ENCODE data around the gene FNIP2.
"Not testable (repeated sequence)": the region's sequence is repeated elsewhere in the genome, so short reads cannot be mapped to it uniquely, and the experiment has no call there.

Gene FNIP2

GRCh38 chr4:158913766-158914165 is 144.9 kb downstream of the FNIP2 start:
- no peak for DNase-seq (ENCODE audit: low read depth)

- peak; percentile 59 for DNase-seq (ENCODE audit: low read depth)
These were observed 145.4 kb downstream of the FNIP2 start for GRCh38 chr4:158914218-158914617.

GRCh38 chr4:158915683-158916241 is 146.9 kb downstream of the FNIP2 start:
- no peak for DNase-seq (ENCODE audit: low read depth)

- not testable (repeated sequence) for DNase-seq (ENCODE audit: low read depth)
These were observed 151.7 kb downstream of the FNIP2 start for GRCh38 chr4:158920452-158920996.

- not testable (repeated sequence) for DNase-seq (ENCODE audit: low read depth)
These were observed 158.9 kb downstream of the FNIP2 start for GRCh38 chr4:158927774-158928173.

- DNase-seq (ENCODE audit: low read depth) = no peak
These were observed 161.3 kb downstream of the FNIP2 start for GRCh38 chr4:158929939-158930638.

GRCh38 chr4:158930639-158930972 is 161.8 kb downstream of the FNIP2 start:
- peak; percentile 7 for DNase-seq (ENCODE audit: low read depth)

- DNase-seq (ENCODE audit: low read depth) = no peak
These were observed 164.4 kb downstream of the FNIP2 start for GRCh38 chr4:158933236-158933635.

GRCh38 chr4:158934996-158935669 is 166.3 kb downstream of the FNIP2 start:
- no peak for DNase-seq (ENCODE audit: low read depth)

GRCh38 chr4:158936238-158936637 is 167.4 kb downstream of the FNIP2 start:
- no peak for DNase-seq (ENCODE audit: low read depth)

GRCh38 chr4:158938220-158939044 is 169.6 kb downstream of the FNIP2 start:
- DNase-seq (ENCODE audit: low read depth) = no peak

- DNase-seq (ENCODE audit: low read depth) = no peak
These were observed 171.4 kb downstream of the FNIP2 start for GRCh38 chr4:158940271-158940670.

- no peak for DNase-seq (ENCODE audit: low read depth)
These were observed 172.5 kb downstream of the FNIP2 start for GRCh38 chr4:158941321-158941720.

GRCh38 chr4:158941895-158942294 is 173.1 kb downstream of the FNIP2 start:
- DNase-seq (ENCODE audit: low read depth) = no peak

- no peak for DNase-seq (ENCODE audit: low read depth)
These were observed 176.8 kb downstream of the FNIP2 start for GRCh38 chr4:158945529-158946108.

- DNase-seq (ENCODE audit: low read depth) = no peak
These were observed 178.0 kb downstream of the FNIP2 start for GRCh38 chr4:158946825-158947224.

- DNase-seq (ENCODE audit: low read depth) = no peak
These were observed 179.2 kb downstream of the FNIP2 start for GRCh38 chr4:158948071-158948470.

- DNase-seq (ENCODE audit: low read depth) = no peak
These were observed 180.3 kb downstream of the FNIP2 start for GRCh38 chr4:158949099-158949498.

GRCh38 chr4:158952221-158952774 is 183.5 kb downstream of the FNIP2 start:
- not testable (repeated sequence) for DNase-seq (ENCODE audit: low read depth)

GRCh38 chr4:158956345-158956744 is 187.5 kb downstream of the FNIP2 start:
- not testable (repeated sequence) for DNase-seq (ENCODE audit: low read depth)

- DNase-seq (ENCODE audit: low read depth) = not testable (repeated sequence)
These were observed 188.1 kb downstream of the FNIP2 start for GRCh38 chr4:158956918-158957317.

All from HS-27A (cell line).